ENCODE measurements around the gene ZNF219. TPM values are rescaled to one million over a fixed set of nuclear protein-coding genes. Genes with fewer than 3 reads are reported as not detected.
A peak's percentile ranks its signal among the peaks of the same experiment; 100 is the strongest.

Gene ZNF219
- total and polyA plus RNA-seq, 2 of the 13 experiments (the other 11 are each of a cell fraction or from before 2014, with no cell fraction given) = 34.5 to 36.6 TPM

DNA sequence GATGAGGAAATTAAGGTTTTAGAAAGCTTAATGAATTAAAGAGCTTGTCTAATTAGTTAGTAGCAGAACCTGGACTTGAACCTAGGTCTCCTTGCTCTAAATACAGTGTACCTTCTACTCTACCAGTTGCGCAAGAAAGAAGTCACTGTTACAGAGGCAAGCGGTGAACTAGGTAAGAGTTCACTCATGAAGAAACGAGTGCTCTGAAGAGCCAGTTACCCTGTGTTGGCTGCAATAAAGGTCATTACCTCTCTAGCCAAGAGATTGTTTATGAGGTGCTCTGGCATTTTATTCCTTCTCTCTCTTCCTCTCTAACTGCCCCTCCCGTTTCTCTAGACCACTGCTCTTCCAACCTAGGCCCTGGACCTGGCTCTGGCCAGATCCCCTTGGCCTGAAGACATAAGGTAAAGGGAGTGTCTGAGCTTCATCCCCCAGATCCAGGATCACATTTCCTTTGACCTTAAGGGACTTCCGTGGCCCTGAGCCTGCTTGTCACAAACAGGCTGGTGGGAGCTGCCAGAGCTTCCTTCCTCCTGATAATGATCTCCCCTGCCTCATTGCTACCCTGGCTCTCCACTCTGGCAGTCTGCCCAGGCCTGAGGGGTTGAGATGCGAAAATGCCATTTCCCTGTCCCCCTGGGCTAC lies 54.4 kb downstream of the ZNF219 start (continued):
- TF ChIP-seq ZNF616 (CRISPR knock-in tag; IDR thresholded peaks at IDR 0.05; ENCODE audit: low read depth) = no peak
- TF ChIP-seq, protein P1, sequence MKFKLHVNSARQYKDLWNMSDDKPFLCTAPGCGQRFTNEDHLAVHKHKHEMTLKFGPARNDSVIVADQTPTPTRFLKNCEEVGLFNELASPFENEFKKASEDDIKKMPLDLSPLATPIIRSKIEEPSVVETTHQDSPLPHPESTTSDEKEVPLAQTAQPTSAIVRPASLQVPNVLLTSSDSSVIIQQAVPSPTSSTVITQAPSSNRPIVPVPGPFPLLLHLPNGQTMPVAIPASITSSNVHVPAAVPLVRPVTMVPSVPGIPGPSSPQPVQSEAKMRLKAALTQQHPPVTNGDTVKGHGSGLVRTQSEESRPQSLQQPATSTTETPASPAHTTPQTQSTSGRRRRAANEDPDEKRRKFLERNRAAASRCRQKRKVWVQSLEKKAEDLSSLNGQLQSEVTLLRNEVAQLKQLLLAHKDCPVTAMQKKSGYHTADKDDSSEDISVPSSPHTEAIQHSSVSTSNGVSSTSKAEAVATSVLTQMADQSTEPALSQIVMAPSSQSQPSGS (CRISPR knock-in tag; IDR thresholded peaks at IDR 0.05) = no peak
- no peak for TF ChIP-seq ZNF841 (CRISPR knock-in tag; IDR thresholded peaks at IDR 0.05; ENCODE audit: borderline replicate concordance)
- no peak for TF ChIP-seq RFXAP (CRISPR knock-in tag; IDR thresholded peaks at IDR 0.05; ENCODE audit: borderline replicate concordance)
- no peak; the same call in 1 of the 2 replicates for TF ChIP-seq SOX13 (IDR thresholded peaks at IDR 0.05)
- peak in 1 of 2 experiments; percentile 47; a peak in 1 of 4 replicates for TF ChIP-seq SOX13 (CRISPR knock-in tag; conservative IDR thresholded peaks at IDR 0.05 in 1 of 2, IDR thresholded peaks at IDR 0.05 in 1 of 2)
- TF ChIP-seq SAFB2 (CRISPR knock-in tag; IDR thresholded peaks at IDR 0.05; ENCODE audit: borderline replicate concordance, low read depth) = no peak; the same call in 1 of the 2 replicates
- peak; percentile 57; the same call in 1 of the 2 replicates for TF ChIP-seq SMC3 (IDR thresholded peaks at IDR 0.05; ENCODE audit: low read length)
- TF ChIP-seq ZSCAN25 (CRISPR knock-in tag; IDR thresholded peaks at IDR 0.05) = no peak
- no peak for TF ChIP-seq SALL2 (CRISPR knock-in tag; IDR thresholded peaks at IDR 0.05)
- TF ChIP-seq HNF4A (CRISPR knock-in tag; IDR thresholded peaks at IDR 0.05) = peak; percentile 68
- no peak for TF ChIP-seq ZNF768 (CRISPR knock-in tag; IDR thresholded peaks at IDR 0.05)
- TF ChIP-seq, protein P2, sequence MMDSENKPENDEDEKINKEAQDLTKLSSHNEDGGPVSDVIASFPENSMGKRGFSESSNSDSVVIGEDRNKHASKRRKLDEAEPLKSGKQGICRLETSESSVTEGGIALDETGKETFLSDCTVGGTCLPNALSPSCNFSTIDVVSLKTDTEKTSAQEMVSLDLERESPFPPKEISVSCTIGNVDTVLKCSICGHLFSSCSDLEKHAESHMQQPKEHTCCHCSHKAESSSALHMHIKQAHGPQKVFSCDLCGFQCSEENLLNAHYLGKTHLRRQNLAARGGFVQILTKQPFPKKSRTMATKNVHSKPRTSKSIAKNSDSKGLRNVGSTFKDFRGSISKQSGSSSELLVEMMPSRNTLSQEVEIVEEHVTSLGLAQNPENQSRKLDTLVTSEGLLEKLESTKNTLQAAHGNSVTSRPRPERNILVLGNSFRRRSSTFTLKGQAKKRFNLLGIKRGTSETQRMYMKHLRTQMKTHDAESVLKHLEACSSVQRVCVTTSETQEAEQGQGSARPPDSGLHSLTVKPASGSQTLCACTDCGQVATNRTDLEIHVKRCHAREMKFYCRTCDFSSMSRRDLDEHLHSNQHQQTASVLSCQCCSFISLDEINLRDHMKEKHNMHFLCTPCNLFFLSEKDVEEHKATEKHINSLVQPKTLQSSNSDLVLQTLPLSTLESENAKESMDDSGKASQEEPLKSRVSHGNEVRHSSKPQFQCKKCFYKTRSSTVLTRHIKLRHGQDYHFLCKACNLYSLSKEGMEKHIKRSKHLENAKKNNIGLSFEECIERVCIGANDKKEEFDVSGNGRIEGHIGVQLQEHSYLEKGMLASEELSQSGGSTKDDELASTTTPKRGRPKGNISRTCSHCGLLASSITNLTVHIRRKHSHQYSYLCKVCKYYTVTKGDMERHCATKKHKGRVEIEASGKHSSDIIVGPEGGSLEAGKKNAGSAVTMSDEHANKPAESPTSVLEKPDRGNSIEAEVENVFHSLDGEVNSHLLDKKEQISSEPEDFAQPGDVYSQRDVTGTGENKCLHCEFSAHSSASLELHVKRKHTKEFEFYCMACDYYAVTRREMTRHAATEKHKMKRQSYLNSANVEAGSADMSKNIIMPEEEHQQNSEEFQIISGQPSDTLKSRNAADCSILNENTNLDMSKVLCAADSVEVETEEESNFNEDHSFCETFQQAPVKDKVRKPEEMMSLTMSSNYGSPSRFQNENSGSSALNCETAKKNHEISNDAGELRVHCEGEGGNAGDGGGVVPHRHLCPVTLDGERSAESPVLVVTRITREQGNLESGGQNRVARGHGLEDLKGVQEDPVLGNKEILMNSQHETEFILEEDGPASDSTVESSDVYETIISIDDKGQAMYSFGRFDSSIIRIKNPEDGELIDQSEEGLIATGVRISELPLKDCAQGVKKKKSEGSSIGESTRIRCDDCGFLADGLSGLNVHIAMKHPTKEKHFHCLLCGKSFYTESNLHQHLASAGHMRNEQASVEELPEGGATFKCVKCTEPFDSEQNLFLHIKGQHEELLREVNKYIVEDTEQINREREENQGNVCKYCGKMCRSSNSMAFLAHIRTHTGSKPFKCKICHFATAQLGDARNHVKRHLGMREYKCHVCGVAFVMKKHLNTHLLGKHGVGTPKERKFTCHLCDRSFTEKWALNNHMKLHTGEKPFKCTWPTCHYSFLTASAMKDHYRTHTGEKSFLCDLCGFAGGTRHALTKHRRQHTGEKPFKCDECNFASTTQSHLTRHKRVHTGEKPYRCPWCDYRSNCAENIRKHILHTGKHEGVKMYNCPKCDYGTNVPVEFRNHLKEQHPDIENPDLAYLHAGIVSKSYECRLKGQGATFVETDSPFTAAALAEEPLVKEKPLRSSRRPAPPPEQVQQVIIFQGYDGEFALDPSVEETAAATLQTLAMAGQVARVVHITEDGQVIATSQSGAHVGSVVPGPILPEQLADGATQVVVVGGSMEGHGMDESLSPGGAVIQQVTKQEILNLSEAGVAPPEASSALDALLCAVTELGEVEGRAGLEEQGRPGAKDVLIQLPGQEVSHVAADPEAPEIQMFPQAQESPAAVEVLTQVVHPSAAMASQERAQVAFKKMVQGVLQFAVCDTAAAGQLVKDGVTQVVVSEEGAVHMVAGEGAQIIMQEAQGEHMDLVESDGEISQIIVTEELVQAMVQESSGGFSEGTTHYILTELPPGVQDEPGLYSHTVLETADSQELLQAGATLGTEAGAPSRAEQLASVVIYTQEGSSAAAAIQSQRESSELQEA (CRISPR knock-in tag; IDR thresholded peaks at IDR 0.05; ENCODE audit: not compliant biosample characterization) = no peak
- TF ChIP-seq, protein P3, sequence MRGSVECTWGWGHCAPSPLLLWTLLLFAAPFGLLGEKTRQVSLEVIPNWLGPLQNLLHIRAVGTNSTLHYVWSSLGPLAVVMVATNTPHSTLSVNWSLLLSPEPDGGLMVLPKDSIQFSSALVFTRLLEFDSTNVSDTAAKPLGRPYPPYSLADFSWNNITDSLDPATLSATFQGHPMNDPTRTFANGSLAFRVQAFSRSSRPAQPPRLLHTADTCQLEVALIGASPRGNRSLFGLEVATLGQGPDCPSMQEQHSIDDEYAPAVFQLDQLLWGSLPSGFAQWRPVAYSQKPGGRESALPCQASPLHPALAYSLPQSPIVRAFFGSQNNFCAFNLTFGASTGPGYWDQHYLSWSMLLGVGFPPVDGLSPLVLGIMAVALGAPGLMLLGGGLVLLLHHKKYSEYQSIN (CRISPR knock-in tag; IDR thresholded peaks at IDR 0.05; ENCODE audit: borderline replicate concordance) = no peak
- no peak for TF ChIP-seq GTF2F1 (IDR thresholded peaks at IDR 0.05; ENCODE audit: low read length)
- TF ChIP-seq, protein P4, sequence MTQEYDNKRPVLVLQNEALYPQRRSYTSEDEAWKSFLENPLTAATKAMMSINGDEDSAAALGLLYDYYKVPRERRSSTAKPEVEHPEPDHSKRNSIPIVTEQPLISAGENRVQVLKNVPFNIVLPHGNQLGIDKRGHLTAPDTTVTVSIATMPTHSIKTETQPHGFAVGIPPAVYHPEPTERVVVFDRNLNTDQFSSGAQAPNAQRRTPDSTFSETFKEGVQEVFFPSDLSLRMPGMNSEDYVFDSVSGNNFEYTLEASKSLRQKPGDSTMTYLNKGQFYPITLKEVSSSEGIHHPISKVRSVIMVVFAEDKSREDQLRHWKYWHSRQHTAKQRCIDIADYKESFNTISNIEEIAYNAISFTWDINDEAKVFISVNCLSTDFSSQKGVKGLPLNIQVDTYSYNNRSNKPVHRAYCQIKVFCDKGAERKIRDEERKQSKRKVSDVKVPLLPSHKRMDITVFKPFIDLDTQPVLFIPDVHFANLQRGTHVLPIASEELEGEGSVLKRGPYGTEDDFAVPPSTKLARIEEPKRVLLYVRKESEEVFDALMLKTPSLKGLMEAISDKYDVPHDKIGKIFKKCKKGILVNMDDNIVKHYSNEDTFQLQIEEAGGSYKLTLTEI (CRISPR knock-in tag; conservative IDR thresholded peaks at IDR 0.05) = no peak

Measured in HepG2 (cell line).